Neutrophil (primary cell): Measurements from ENCODE around the gene RRM2.

Experiments
- H3K27ac ChIP-seq: fragments of 200-600 bp; sonication (generic); 2 replicates; pipeline ENCODE4 v1.5.1; 2016; ENCODE audit warnings: mild to moderate bottlenecking, moderate library complexity
- H3K27me3 ChIP-seq: fragments of 200-600 bp; sonication (generic); 2 replicates; pipeline ENCODE4 v1.6.0; 2016; ENCODE audit warnings: mild to moderate bottlenecking
- H3K36me3 ChIP-seq: fragments of 200-600 bp; sonication (generic); 2 replicates; pipeline ENCODE4 v1.5.1; 2017
- H3K4me1 ChIP-seq, 2 experiments: fragments of 200-600 bp in 1 of 2; sonication (generic) in 1 of 2; 1 replicate in 1 of 2; 2 replicates in 1 of 2; pipeline versions ENCODE4 v1.5.1 to v1.6.1; 2013 to 2016; ENCODE audit warnings: low read depth in 1 of 2, low read length in 1 of 2, mild to moderate bottlenecking in 1 of 2, moderate library complexity in 1 of 2; ENCODE audit not compliant: control insufficient read depth in 1 of 2, insufficient read depth in 1 of 2
- H3K4me3 ChIP-seq, 2 experiments: fragments of 200-600 bp in 1 of 2; sonication (generic) in 1 of 2; 1 replicate in 1 of 2; 2 replicates in 1 of 2; pipeline ENCODE4 v1.5.1; 2013 to 2016; ENCODE audit warnings: low read depth in 1 of 2, low read length in 1 of 2, mild to moderate bottlenecking in 1 of 2, moderate library complexity in 1 of 2
- H3K9me3 ChIP-seq: fragments of 200-600 bp; sonication (generic); 2 replicates; pipeline ENCODE4 v1.5.1; 2016
- TF ChIP-seq, protein P1 (sequence below): fragments of 200-600 bp; sonication (generic); IDR thresholded peaks from 2 replicates; pipeline ENCODE4 v1.5.1; 2016; ENCODE audit warnings: antibody characterized with exemption

RRM2 gene

DNA sequence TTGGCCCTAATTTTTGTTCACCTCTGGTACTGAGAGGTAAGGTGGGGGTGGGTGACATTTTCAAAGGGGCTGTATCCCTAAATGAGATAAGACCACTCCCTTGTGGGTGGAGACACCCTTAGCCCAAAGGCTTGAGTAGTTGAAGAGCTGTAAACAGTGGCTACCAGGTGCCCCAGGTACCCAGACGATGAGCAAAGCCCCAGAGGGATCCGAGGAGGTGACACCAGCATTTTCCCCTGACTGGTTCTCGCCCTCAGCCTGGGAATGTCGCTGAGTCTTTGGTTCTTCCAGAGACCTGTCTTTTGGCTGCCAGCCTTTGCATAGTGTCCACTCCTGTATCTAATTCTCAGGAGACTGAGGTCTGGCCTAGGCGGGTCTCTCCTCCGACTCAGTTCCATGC, 36.5 kb downstream of the RRM2 start:
- Histone ChIP-seq H3K4me3 (no peak overlapping the region), H3K4me1 (no peaks in the 10 kb centered on the region), H3K27ac (no peak overlapping the region), H3K36me3 (peaks cover 75% of the 10 kb centered on the region), H3K27me3 (no peaks in the 10 kb centered on the region), H3K9me3 (no peaks in the 10 kb centered on the region)
- TF ChIP-seq, protein P1, sequence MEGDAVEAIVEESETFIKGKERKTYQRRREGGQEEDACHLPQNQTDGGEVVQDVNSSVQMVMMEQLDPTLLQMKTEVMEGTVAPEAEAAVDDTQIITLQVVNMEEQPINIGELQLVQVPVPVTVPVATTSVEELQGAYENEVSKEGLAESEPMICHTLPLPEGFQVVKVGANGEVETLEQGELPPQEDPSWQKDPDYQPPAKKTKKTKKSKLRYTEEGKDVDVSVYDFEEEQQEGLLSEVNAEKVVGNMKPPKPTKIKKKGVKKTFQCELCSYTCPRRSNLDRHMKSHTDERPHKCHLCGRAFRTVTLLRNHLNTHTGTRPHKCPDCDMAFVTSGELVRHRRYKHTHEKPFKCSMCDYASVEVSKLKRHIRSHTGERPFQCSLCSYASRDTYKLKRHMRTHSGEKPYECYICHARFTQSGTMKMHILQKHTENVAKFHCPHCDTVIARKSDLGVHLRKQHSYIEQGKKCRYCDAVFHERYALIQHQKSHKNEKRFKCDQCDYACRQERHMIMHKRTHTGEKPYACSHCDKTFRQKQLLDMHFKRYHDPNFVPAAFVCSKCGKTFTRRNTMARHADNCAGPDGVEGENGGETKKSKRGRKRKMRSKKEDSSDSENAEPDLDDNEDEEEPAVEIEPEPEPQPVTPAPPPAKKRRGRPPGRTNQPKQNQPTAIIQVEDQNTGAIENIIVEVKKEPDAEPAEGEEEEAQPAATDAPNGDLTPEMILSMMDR, result no peak

DNA sequence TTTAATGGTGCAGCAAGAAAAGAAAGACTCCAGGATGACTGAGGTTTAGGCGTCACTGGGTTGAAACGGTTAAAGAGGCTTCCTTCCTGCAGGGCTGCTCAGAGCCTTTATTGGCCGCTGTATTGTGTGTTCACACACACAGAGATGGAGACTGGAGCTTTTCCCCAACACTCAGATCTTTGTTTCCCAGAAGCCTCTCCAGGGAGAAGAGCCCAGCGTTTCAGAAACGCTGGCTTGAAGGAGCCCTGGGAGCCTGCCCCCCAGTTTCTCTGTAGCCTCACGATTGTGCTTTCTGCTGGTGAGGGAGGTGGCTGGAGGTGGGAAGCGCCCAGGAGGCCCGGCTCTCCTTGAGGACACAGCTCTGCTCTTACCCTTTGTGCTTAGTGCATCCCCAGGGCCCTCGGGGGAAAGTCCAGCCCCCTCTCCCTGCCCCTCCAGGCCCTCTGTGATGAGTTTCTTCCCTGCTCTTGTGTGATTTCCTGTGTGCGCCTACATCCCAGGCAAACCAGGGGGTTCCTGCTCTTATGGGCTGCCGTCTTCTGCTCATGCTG, 37.1 kb downstream of the RRM2 start:
- Histone ChIP-seq H3K27ac (no peak overlapping the region), H3K4me1 (no peaks in the 10 kb centered on the region), H3K9me3 (no peaks in the 10 kb centered on the region), H3K27me3 (no peaks in the 10 kb centered on the region), H3K4me3 (no peak overlapping the region), H3K36me3 (peaks cover 81% of the 10 kb centered on the region)
- TF ChIP-seq, protein P1, result no peak

DNA sequence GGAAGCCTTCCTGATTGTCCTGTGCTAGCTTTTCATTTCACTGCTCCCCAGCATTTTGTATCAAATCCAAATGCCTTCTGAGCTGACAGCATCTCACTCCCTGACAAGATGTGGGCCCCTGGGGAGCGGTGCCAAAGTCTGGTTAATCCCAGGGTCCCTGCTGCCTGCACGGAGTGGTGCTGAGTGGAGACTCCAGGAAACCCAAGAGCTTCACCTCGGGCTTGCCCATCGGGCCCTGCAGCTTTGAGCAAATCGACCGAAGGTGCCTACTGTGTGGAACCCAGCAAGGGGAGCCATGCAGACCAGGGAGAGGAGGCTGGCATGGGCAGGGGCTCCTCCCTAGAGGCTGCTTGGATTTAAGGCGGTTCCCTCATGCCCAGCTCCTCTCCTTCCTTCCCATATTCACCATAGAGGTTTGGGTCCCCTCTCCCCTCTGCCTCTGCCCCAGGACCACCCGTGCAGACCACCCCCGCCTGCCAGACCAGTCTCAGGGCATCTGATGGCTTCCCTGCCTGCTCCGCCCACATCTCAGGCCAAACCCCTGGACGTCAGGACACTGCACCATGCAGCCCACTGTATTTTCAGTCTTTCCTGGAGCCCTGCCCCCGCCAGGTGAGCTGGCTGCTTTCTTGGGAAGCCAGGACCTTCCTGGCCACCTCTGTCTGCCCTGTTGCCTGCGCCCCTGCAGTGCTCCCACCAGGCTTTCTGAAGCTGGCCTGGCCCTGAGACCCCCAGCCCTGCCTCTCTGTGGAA, 37.8 kb downstream of the RRM2 start:
- peaks cover 83% of the 10 kb centered on the region for H3K36me3 ChIP-seq
- TF ChIP-seq, protein P1, result no peak
- H3K9me3 ChIP-seq, result no peaks in the 10 kb centered on the region
- H3K27ac ChIP-seq, result no peak overlapping the region
- H3K4me3 ChIP-seq, result no peak overlapping the region
- H3K27me3 ChIP-seq, result no peaks in the 10 kb centered on the region
- H3K4me1 ChIP-seq, result no peaks in the 10 kb centered on the region

DNA sequence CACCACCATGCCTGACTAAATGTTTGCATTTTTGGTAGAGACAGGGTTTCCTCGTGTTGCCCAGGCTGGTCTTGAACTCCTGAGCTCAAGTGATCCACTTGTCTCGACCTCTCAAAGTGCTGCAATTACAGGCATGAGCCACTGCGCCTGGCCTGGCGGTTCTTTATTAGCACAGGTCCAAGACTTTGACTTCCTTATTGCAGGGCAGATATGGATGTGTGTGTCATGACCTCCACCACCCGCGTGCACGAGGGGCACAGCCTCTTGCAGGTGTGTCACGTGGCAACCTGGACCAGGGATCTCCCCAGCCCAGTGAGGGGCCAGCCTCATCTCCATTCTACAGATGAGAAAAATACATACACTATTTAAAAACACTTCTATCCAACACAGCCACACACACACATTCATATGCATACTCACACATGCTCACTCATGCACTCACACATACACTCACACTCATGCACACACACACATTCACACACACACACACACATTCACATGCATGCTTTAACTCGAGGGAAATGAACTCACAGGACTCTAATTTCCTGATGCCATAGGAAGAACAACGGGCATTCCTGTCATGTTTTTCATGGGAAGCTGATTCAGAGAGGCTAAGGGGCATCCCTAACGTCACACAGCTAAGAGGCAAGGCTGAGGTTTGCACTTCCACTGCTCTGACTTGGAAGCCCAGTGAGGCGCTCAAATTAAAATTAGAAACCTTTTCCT, 38.8 kb downstream of the RRM2 start:
- peaks cover 83% of the 10 kb centered on the region for H3K36me3 ChIP-seq
- TF ChIP-seq, protein P1, result no peak

DNA sequence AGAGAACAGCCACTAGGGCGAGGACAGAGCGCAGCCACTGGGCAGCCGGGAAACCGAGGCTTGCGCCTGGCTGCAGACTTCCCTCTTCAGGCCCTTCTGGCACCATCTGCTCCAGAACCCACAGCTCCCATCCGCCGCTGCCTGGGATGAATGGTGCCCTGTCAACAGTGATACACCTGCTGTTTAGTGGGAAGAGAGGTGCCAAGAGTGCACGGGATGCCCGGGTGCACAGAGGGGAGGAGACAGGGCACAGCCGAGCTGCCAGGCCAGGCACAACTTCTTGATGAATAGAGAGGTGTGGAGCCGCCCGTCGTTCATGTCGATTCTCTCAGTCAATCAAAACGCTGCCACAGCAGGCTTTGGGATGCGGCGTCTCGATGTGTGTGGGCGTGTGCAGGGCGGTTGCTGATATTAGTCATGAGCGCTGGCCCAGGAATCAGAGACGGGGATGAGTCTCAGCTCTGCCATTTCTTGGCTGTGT, 39.5 kb downstream of the RRM2 start:
- Histone ChIP-seq H3K4me3 (no peak overlapping the region), H3K27ac (no peak overlapping the region), H3K4me1 (no peaks in the 10 kb centered on the region), H3K9me3 (no peaks in the 10 kb centered on the region), H3K27me3 (no peaks in the 10 kb centered on the region), H3K36me3 (peaks cover 87% of the 10 kb centered on the region)
- TF ChIP-seq, protein P1, result no peak

More for the DNA sequence above, 38.8 kb downstream of the RRM2 start:
- no peaks in the 10 kb centered on the region for H3K4me1 ChIP-seq
- H3K27ac ChIP-seq, result no peak overlapping the region
- H3K4me3 ChIP-seq, result no peak overlapping the region
- no peaks in the 10 kb centered on the region for H3K27me3 ChIP-seq
- no peaks in the 10 kb centered on the region for H3K9me3 ChIP-seq
